K562 (cell line): Measurements from ENCODE around the gene AGPAT3. TPM values are rescaled to one million over a fixed set of nuclear protein-coding genes. Genes with fewer than 3 reads are reported as not detected.

Experiments
- ATAC-seq: fragments of 200-7000 bp; cut with Tn5 transposase; 3 replicates; pipeline ENCODE4 v1.9.1; 2020; ENCODE audit warnings: moderate library complexity
- BruUV-seq: library from RNA; stranded (reverse); fragments of 400-500 nt; replicated peaks from 2 replicates; lab custom pipeline; 2021; lab: Mats Ljungman, UMichigan
- CTCF ChIA-PET: fragments of 300-600 bp; formaldehyde crosslinking; extraction: SDS; loops from one replicate; lab custom pipeline; 2021; ENCODE audit warnings: low intra/inter-chr PET ratio; lab: Yijun Ruan, JAX
- POLR2A ChIA-PET: fragments of 300-600, 350-650 bp; sonication (Branson Sonifier 250); formaldehyde crosslinking; extraction: SDS; loops from one replicate; lab custom pipeline; 2021; ENCODE audit warnings: antibody characterized with exemption, inconsistent platforms; lab: Yijun Ruan, JAX
- DNase-seq, 4 experiments: peaks; one replicate each; pipeline versions ENCODE4 v3.0.0 to v3.0.0-alpha.2; 2011 to 2018; ENCODE audit warnings: low spot score in 3 of 4, mixed read lengths in 3 of 4; ENCODE audit errors: extremely low read depth in 1 of 4
- FAIRE-seq: peaks from 2 replicates; lab custom pipeline; 2011; peaks lifted over from hg19 to GRCh38; lab: Jason Lieb, UNC
- H2AFZ ChIP-seq: 2 replicates; pipeline ENCODE4 v1.6.0; 2011; ENCODE audit warnings: low read depth, low read length, control low read depth, inconsistent platforms
- H3K27ac ChIP-seq: fragments of 200-600 bp; 3 replicates; pipeline ENCODE4 v1.8.0; 2011; ENCODE audit warnings: low read depth, mild to moderate bottlenecking, control low read depth, inconsistent platforms, low read length, moderate library complexity, mixed read lengths; ENCODE audit errors: extremely low read depth
- H3K27me3 ChIP-seq, 2 experiments: fragments of 300-600 bp in 1 of 2; 2 replicates in 1 of 2; 3 replicates in 1 of 2; pipeline versions ENCODE4 v1.6.0 to v1.8.0; 2011; ENCODE audit warnings: inconsistent platforms in 2 of 2, low read length in 2 of 2, mild to moderate bottlenecking in 1 of 2, mixed read lengths in 1 of 2, moderate library complexity in 1 of 2; ENCODE audit not compliant: control insufficient read depth in 2 of 2, insufficient read depth in 2 of 2
- H3K36me3 ChIP-seq: fragments of 300-600 bp; 3 replicates; pipeline ENCODE4 v1.8.0; 2011; ENCODE audit warnings: mild to moderate bottlenecking, low read length, inconsistent platforms; ENCODE audit not compliant: control insufficient read depth, insufficient read depth
- H3K4me1 ChIP-seq, 2 experiments: fragments of 200-600 bp in 1 of 2; replicated peaks in 1 of 2; 2 replicates in 1 of 2; 3 replicates in 1 of 2; pipeline versions ENCODE4 v1.5.1 to v1.8.0; 2011; ENCODE audit warnings: inconsistent platforms in 2 of 2, low read length in 2 of 2, mild to moderate bottlenecking in 1 of 2, mixed read lengths in 1 of 2, moderate library complexity in 1 of 2; ENCODE audit not compliant: control insufficient read depth in 2 of 2, insufficient read depth in 2 of 2
- H3K4me2 ChIP-seq: 2 replicates; pipeline ENCODE4 v1.6.1; 2011; ENCODE audit warnings: low read length, control low read depth, inconsistent platforms, mixed read lengths; ENCODE audit not compliant: insufficient read depth
- H3K4me3 ChIP-seq: fragments of 200-600 bp; sonication (generic), shearing (Covaris generic); 2 replicates; pipeline ENCODE4 v1.5.1; 2016; ENCODE audit warnings: control low read depth, inconsistent platforms
- H3K79me2 ChIP-seq: fragments of 200-600 bp; 3 replicates; pipeline ENCODE4 v1.8.0; 2011; ENCODE audit warnings: low read length, inconsistent platforms; ENCODE audit not compliant: control insufficient read depth, insufficient read depth
- H3K9ac ChIP-seq, 2 experiments: 2 replicates each; pipeline versions ENCODE4 v1.6.0 to v1.6.1; 2011; ENCODE audit warnings: low read depth in 2 of 2, low read length in 2 of 2, control low read depth in 1 of 2, inconsistent platforms in 1 of 2, mild to moderate bottlenecking in 1 of 2, mixed read lengths in 1 of 2; ENCODE audit not compliant: insufficient read depth in 1 of 2
- H3K9me1 ChIP-seq: one replicate; pipeline ENCODE4 v1.6.0; 2011; ENCODE audit warnings: inconsistent platforms, mild to moderate bottlenecking, low read length, moderate library complexity; ENCODE audit not compliant: control insufficient read depth, insufficient read depth
- H3K9me3 ChIP-seq: replicated peaks from 2 replicates; pipeline ENCODE4 v1.5.1; 2011; ENCODE audit warnings: low read depth, low read length, inconsistent platforms; ENCODE audit not compliant: control insufficient read depth, insufficient read depth
- H4K20me1 ChIP-seq: replicated peaks from 2 replicates; pipeline ENCODE4 v1.6.1; 2011; ENCODE audit warnings: low read length, inconsistent platforms, mixed read lengths; ENCODE audit not compliant: control insufficient read depth, insufficient read depth
- TFE3 ChIP-seq: fragments of 450-650 bp; formaldehyde crosslinking; IDR thresholded peaks from 2 replicates; pipeline ENCODE4 v1.4.0; 2020; ENCODE audit warnings: mild to moderate bottlenecking, mixed read lengths
- ZMIZ1 ChIP-seq, 2 experiments: fragments of 150-350 bp in 1 of 2; IDR thresholded peaks; 2 replicates each; pipeline ENCODE4 v1.6.1; 2012 to 2016; ENCODE audit warnings: low read depth in 2 of 2, low read length in 2 of 2, mild to moderate bottlenecking in 1 of 2, moderate library complexity in 1 of 2
- WGBS: fragments of 100-300 bp; shearing (Covaris generic); methylation state at CpG from one replicate; pipeline ENCODE4 v1.1.6; 2016; ENCODE audit warnings: low coverage, mixed read lengths; ENCODE audit not compliant: insufficient coverage; ENCODE audit errors: missing lambda C conversion rate; 5-methylcytosine and 5-hydroxymethylcytosine counted together
- in situ Hi-C: fragments of 300-500 bp; cut with MboI; formaldehyde crosslinking; loops from 4 replicates; pipeline ENCODE4 v1.15.0; 2018; ENCODE audit warnings: inconsistent platforms, mixed read lengths
- intact Hi-C: fragments of 100-400 bp; cut with micrococcal nuclease; formaldehyde crosslinking; loops from 2 replicates; pipeline ENCODE4 v1.14.2; 2022
- polyA plus RNA-seq, 8 experiments: library from polyadenylated mRNA; depleted of rRNA in 4 of 8; stranded (reverse) in 5 of 8; unstranded in 3 of 8; fragments of >200 nt; fragmentation: Nextera tagmentation in 2 of 8; fragmentation: Illumina TruSeq in 1 of 8; extraction: Ambion mirVana in 2 of 8; extraction: Trizol in 1 of 8; gene quantifications; 2 replicates each; pipeline versions ENCODE4 v1.2.1 to v1.2.3, GENCODE V29; 2011 to 2014; ENCODE audit warnings: inconsistent platforms in 1 of 8, missing spikeins in 1 of 8
- total RNA-seq, 7 experiments: library from RNA; depleted of rRNA in 6 of 7; stranded (reverse); fragments of >200 nt in 6 of 7; fragmentation: Illumina TruSeq in 2 of 7; extraction: Trizol in 2 of 7; gene quantifications; 2 replicates each; pipeline versions ENCODE4 v1.2.1 to v1.2.3, GENCODE V29; 2011 to 2021; ENCODE audit warnings: low replicate concordance in 1 of 7
- TF ChIP-seq, protein P1 (sequence below): fragments of 450-650 bp; IDR thresholded peaks from 2 replicates; pipeline ENCODE4 v1.6.1; 2016

The AGPAT3 gene
- total and polyA plus RNA-seq, 9 of the 15 experiments (the other 6 are each of a cell fraction or from before 2014, with no cell fraction given), result 1.5 to 88.4 (median 35.7) TPM

- Histone ChIP-seq H3K36me3 (no peaks in the 10 kb centered on the region), H3K9me3 (no peaks in the 10 kb centered on the region)
- no peak for ATAC-seq
- intact Hi-C loops, result no loop called here
- POLR2A ChIA-PET, result interaction anchor here (0.7 to 1.1 kb wide), 2 partner anchors 8 to 140 kb away, joined by 3 read pairs; no protein-coding TSS in a partner anchor
- no peak for TF ChIP-seq ZMIZ1 (IDR thresholded peaks at IDR 0.05; ENCODE audit: low read depth in 2 of 2, low read length in 2 of 2)
- TF ChIP-seq, protein P1, sequence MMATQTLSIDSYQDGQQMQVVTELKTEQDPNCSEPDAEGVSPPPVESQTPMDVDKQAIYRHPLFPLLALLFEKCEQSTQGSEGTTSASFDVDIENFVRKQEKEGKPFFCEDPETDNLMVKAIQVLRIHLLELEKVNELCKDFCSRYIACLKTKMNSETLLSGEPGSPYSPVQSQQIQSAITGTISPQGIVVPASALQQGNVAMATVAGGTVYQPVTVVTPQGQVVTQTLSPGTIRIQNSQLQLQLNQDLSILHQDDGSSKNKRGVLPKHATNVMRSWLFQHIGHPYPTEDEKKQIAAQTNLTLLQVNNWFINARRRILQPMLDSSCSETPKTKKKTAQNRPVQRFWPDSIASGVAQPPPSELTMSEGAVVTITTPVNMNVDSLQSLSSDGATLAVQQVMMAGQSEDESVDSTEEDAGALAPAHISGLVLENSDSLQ, result no peak
- peak; percentile 55 for TF ChIP-seq TFE3 (CRISPR knock-in tag)
- TF ChIP-seq, all 486 proteins: peak for 1
- no peak overlapping the region for H2AFZ ChIP-seq
- DNase-seq, result no peak
- no peak for FAIRE-seq
- peaks cover 4 to 15% of the 10 kb centered on the region in 2 experiments; a peak in 3 of 5 replicates for H3K4me1 ChIP-seq
- H3K27me3 ChIP-seq, result peaks cover 4 to 7% of the 10 kb centered on the region in 2 experiments
- no peaks in the 10 kb centered on the region for H3K79me2 ChIP-seq
- BruUV-seq, result no TSS peak
- CTCF ChIA-PET, result no interaction called here
- WGBS, result 48% methylated on average over 13 of the region's 13 CpGs
- no peak overlapping the region for H3K4me3 ChIP-seq
- H3K4me2 ChIP-seq, result no peak overlapping the region
- no peak overlapping the region for H3K9ac ChIP-seq
- H3K9me1 ChIP-seq, result no peaks in the 10 kb centered on the region
- no peaks in the 10 kb centered on the region; the same call in 1 of the 2 replicates for H4K20me1 ChIP-seq
- H3K27ac ChIP-seq, result no peak overlapping the region
- in situ Hi-C loops, result no loop called here
These were observed 140.0 kb downstream of the AGPAT3 start for GRCh38 chr21:44005071-44005470.
